HFF-Myc (cell line): ENCODE measurements around the gene TMEM41B.
A peak's percentile ranks its signal among the peaks of the same experiment; 100 is the strongest.
"Not testable (repeated sequence)": the region's sequence is repeated elsewhere in the genome, so short reads cannot be mapped to it uniquely, and the experiment has no call there.

ENCODE experiments used
- DNase-seq: peaks from one replicate; pipeline ENCODE4 v3.0.0-alpha.2; 2011; ENCODE audit warnings: low read depth; ENCODE audit errors: extremely low read depth
- H3K4me3 ChIP-seq: replicated peaks from 2 replicates; pipeline ENCODE4 v1.5.1; 2011; ENCODE audit warnings: low read depth, mild to moderate bottlenecking, control low read depth, low read length
- CTCF ChIP-seq: IDR thresholded peaks from 2 replicates; pipeline ENCODE4 v1.5.1; 2012; ENCODE audit warnings: mild to moderate bottlenecking, low read depth, low read length, control low read depth; ENCODE audit errors: missing control alignments

TMEM41B gene

GRCh38 chr11:9344061-9344680 is 29.8 kb upstream of the TMEM41B start:
- DNase-seq, result no peak
- no peak for TF ChIP-seq CTCF
- H3K4me3 ChIP-seq, result no peak overlapping the region

- TF ChIP-seq CTCF, result no peak
- no peak for DNase-seq
- no peak overlapping the region for H3K4me3 ChIP-seq
Measured at GRCh38 chr11:9341638-9342178, 27.3 kb upstream of the TMEM41B start.

- no peak for DNase-seq
- no peak overlapping the region for H3K4me3 ChIP-seq
- TF ChIP-seq CTCF, result no peak
Measured at GRCh38 chr11:9332655-9333054, 18.3 kb upstream of the TMEM41B start.

GRCh38 chr11:9330387-9331384 is 16.3 kb upstream of the TMEM41B start:
- peak; percentile 81 for DNase-seq
- H3K4me3 ChIP-seq, result peak overlapping the region; percentile 8; the same call in 1 of the 2 replicates
- no peak for TF ChIP-seq CTCF

GRCh38 chr11:9320047-9320446 is 5.7 kb upstream of the TMEM41B start:
- DNase-seq, result no peak
- H3K4me3 ChIP-seq, result no peak overlapping the region
- TF ChIP-seq CTCF, result no peak

GRCh38 chr11:9319377-9320001 is 5.1 kb upstream of the TMEM41B start:
- DNase-seq, H3K4me3 ChIP-seq: not testable (repeated sequence)

- DNase-seq, result not testable (repeated sequence)
Measured at GRCh38 chr11:9318442-9319376, 4.3 kb upstream of the TMEM41B start.

More at GRCh38 chr11:9318442-9319376, 4.3 kb upstream of the TMEM41B start:
- not testable (repeated sequence) for H3K4me3 ChIP-seq
